Liver (tissue), 9 donors: ENCODE results near the gene COL26A1. TPM values are rescaled to one million over a fixed set of nuclear protein-coding genes. Genes with fewer than 3 reads are reported as not detected.
"Not testable (repeated sequence)": the region's sequence is repeated elsewhere in the genome, so short reads cannot be mapped to it uniquely, and the experiment has no call there.

ENCODE experiments used
- DNase-seq: peaks from one replicate; pipeline ENCODE4 v3.0.0-alpha.2; 2017; ENCODE audit warnings: low spot score
- H3K27ac ChIP-seq, 2 donors: one replicate each; pipeline ENCODE4 v1.7.0; 2013; ENCODE audit warnings: inconsistent platforms in 2 of 2, low read length in 2 of 2, control low read depth in 1 of 2, low read depth in 1 of 2, mild to moderate bottlenecking in 1 of 2
- H3K27me3 ChIP-seq, 4 donors: one replicate each; pipeline versions ENCODE4 v1.6.1 to v1.7.0; 2013; ENCODE audit warnings: low read length in 3 of 4, inconsistent platforms in 1 of 4, mild to moderate bottlenecking in 1 of 4, moderate library complexity in 1 of 4; ENCODE audit not compliant: control insufficient read depth in 4 of 4, insufficient read depth in 4 of 4
- H3K36me3 ChIP-seq, 4 donors: one replicate each; pipeline versions ENCODE4 v1.6.1 to v1.7.0; 2013; ENCODE audit warnings: low read length in 3 of 4, mild to moderate bottlenecking in 3 of 4, low read depth in 1 of 4, moderate library complexity in 1 of 4; ENCODE audit not compliant: control insufficient read depth in 4 of 4, insufficient read depth in 3 of 4
- H3K4me1 ChIP-seq, 4 donors: one replicate each; pipeline versions ENCODE4 v1.6.1 to v1.7.0; 2013; ENCODE audit warnings: low read length in 3 of 4, mild to moderate bottlenecking in 3 of 4, moderate library complexity in 1 of 4; ENCODE audit not compliant: control insufficient read depth in 4 of 4, insufficient read depth in 4 of 4
- H3K4me3 ChIP-seq, 3 donors: one replicate each; pipeline versions ENCODE4 v1.6.1 to v1.7.0; 2013; ENCODE audit warnings: low read length in 3 of 3, control low read depth in 1 of 3, low read depth in 1 of 3, mild to moderate bottlenecking in 1 of 3
- H3K9ac ChIP-seq, 2 donors: one replicate each; pipeline ENCODE4 v1.7.0; 2013; ENCODE audit warnings: low read length in 2 of 2, mild to moderate bottlenecking in 2 of 2, moderate library complexity in 2 of 2, control low read depth in 1 of 2, low read depth in 1 of 2
- H3K9me3 ChIP-seq, 4 donors: one replicate each; pipeline versions ENCODE4 v1.6.1 to v1.7.0; 2013; ENCODE audit warnings: low read length in 3 of 4; ENCODE audit not compliant: control insufficient read depth in 4 of 4
- CTCF ChIP-seq: fragments of 150-350 bp; IDR thresholded peaks from 2 replicates; pipeline ENCODE4 v1.5.1; 2017; ENCODE audit warnings: improper control_type of control experiment, low read depth, low read length; ENCODE audit not compliant: missing input control
- EGR1 ChIP-seq, 2 donors: IDR thresholded peaks; 2 replicates each; pipeline ENCODE4 v1.6.1; 2016 to 2018; ENCODE audit warnings: antibody characterized with exemption in 2 of 2, low read depth in 2 of 2
- FOXA2 ChIP-seq: IDR thresholded peaks from 2 replicates; pipeline ENCODE4 v1.6.1; 2016; ENCODE audit warnings: antibody characterized with exemption
- GABPA ChIP-seq, 2 donors: IDR thresholded peaks in 1 of 2; conservative IDR thresholded peaks in 1 of 2; 2 replicates each; pipeline ENCODE4 v1.6.1; 2016; ENCODE audit warnings: antibody characterized with exemption in 2 of 2, mild to moderate bottlenecking in 1 of 2, moderate library complexity in 1 of 2
- HNF4A ChIP-seq, 2 donors: conservative IDR thresholded peaks; 2 replicates each; pipeline ENCODE4 v1.6.1; 2016; ENCODE audit warnings: antibody characterized with exemption in 2 of 2, mild to moderate bottlenecking in 2 of 2
- HNF4G ChIP-seq: IDR thresholded peaks from 2 replicates; pipeline ENCODE4 v1.6.1; 2016; ENCODE audit warnings: antibody characterized with exemption
- JUND ChIP-seq, 2 donors: IDR thresholded peaks; 2 replicates each; pipeline ENCODE4 v1.6.1; 2016; ENCODE audit warnings: antibody characterized with exemption in 2 of 2
- RAD21 ChIP-seq, 2 donors: IDR thresholded peaks; 2 replicates each; pipeline ENCODE4 v1.6.1; 2016; ENCODE audit warnings: antibody characterized with exemption in 2 of 2, mild to moderate bottlenecking in 2 of 2
- REST ChIP-seq: IDR thresholded peaks from 2 replicates; pipeline ENCODE4 v1.6.1; 2016; ENCODE audit warnings: antibody characterized with exemption, mild to moderate bottlenecking
- RXRA ChIP-seq, 2 donors: IDR thresholded peaks; 2 replicates each; pipeline ENCODE4 v1.6.1; 2017 to 2018; ENCODE audit warnings: antibody characterized with exemption in 2 of 2, mild to moderate bottlenecking in 1 of 2
- SP1 ChIP-seq: IDR thresholded peaks from 2 replicates; pipeline ENCODE4 v1.6.1; 2018; ENCODE audit warnings: antibody characterized with exemption, mild to moderate bottlenecking
- YY1 ChIP-seq: IDR thresholded peaks from 2 replicates; pipeline ENCODE4 v1.6.1; 2016; ENCODE audit warnings: antibody characterized with exemption, mild to moderate bottlenecking
- WGBS: extraction: QIAGEN DNeasy Blood & Tissue Kit; methylation state at CpG from one replicate; pipeline ENCODE4 v1.1.7; 2013; 5-methylcytosine and 5-hydroxymethylcytosine counted together
- polyA plus RNA-seq, 2 donors: library from polyadenylated mRNA; stranded (reverse) in 1 of 2; unstranded in 1 of 2; fragments of 200-250 nt in 1 of 2; fragments of >200 nt in 1 of 2; fragmentation: Nextera tagmentation in 1 of 2; extraction: Ambion mirVana in 1 of 2; gene quantifications; one replicate each; pipeline versions ENCODE4 v1.2.1 to v1.2.3, GENCODE V29; 2013 to 2015
- total RNA-seq, 2 donors: library from RNA; depleted of rRNA; stranded (reverse); fragments of >200 nt; gene quantifications; one replicate each; pipeline ENCODE4 v1.2.3, GENCODE V29; 2014
- TF ChIP-seq, protein P1 (sequence below): IDR thresholded peaks from 2 replicates; pipeline ENCODE4 v1.6.1; 2016; ENCODE audit warnings: antibody characterized with exemption
- TF ChIP-seq, protein P2 (sequence below): IDR thresholded peaks from 2 replicates; pipeline ENCODE4 v1.6.1; 2016; ENCODE audit warnings: antibody characterized with exemption
- donor health status: healthy.
- donor health status: healthy.
- donor health status: healthy.
- donor health status: healthy.
- donor health status: healthy.

Gene COL26A1
- total and polyA plus RNA-seq, 4 donors: 0.76 to 1.8 (median 0.96) TPM

GRCh38 chr7:101604331-101604933 is 241.8 kb downstream of the COL26A1 start:
- Histone ChIP-seq H3K27me3 (no peaks in the 10 kb centered on the region), H3K36me3 (no peaks in the 10 kb centered on the region), H3K9me3 (no peaks in the 10 kb centered on the region), H3K9ac (no peak overlapping the region), H3K4me1 (peaks cover 0 to 3% (median under 1%) of the 10 kb centered on the region in 4 donors), H3K27ac (no peak overlapping the region), H3K4me3 (no peak overlapping the region)
- no peak for DNase-seq
- WGBS: 81% methylated on average over 5 of the region's 5 CpGs
- TF ChIP-seq FOXA2: no peak
- TF ChIP-seq, protein P1, sequence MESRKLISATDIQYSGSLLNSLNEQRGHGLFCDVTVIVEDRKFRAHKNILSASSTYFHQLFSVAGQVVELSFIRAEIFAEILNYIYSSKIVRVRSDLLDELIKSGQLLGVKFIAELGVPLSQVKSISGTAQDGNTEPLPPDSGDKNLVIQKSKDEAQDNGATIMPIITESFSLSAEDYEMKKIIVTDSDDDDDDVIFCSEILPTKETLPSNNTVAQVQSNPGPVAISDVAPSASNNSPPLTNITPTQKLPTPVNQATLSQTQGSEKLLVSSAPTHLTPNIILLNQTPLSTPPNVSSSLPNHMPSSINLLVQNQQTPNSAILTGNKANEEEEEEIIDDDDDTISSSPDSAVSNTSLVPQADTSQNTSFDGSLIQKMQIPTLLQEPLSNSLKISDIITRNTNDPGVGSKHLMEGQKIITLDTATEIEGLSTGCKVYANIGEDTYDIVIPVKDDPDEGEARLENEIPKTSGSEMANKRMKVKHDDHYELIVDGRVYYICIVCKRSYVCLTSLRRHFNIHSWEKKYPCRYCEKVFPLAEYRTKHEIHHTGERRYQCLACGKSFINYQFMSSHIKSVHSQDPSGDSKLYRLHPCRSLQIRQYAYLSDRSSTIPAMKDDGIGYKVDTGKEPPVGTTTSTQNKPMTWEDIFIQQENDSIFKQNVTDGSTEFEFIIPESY: no peak
- no peak for TF ChIP-seq RXRA (IDR thresholded peaks at IDR 0.05)
- no peak for TF ChIP-seq EGR1 (IDR thresholded peaks at IDR 0.05; ENCODE audit: low read depth in 2 of 2)
- TF ChIP-seq YY1: no peak
- no peak for TF ChIP-seq GABPA (IDR thresholded peaks at IDR 0.05 in 1 of 2, conservative IDR thresholded peaks at IDR 0.05 in 1 of 2)
- TF ChIP-seq, protein P2, sequence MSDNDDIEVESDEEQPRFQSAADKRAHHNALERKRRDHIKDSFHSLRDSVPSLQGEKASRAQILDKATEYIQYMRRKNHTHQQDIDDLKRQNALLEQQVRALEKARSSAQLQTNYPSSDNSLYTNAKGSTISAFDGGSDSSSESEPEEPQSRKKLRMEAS: no peak
- TF ChIP-seq RAD21 (IDR thresholded peaks at IDR 0.05): no peak
- no peak for TF ChIP-seq REST
- no peak for TF ChIP-seq SP1
- no peak for TF ChIP-seq JUND (IDR thresholded peaks at IDR 0.05)
- no peak for TF ChIP-seq HNF4G
- TF ChIP-seq CTCF: no peak
- TF ChIP-seq HNF4A (conservative IDR thresholded peaks at IDR 0.05): no peak

- DNase-seq, H3K4me1 ChIP-seq, H3K36me3 ChIP-seq, H3K9ac ChIP-seq, H3K27me3 ChIP-seq, H3K4me3 ChIP-seq, H3K9me3 ChIP-seq, H3K27ac ChIP-seq: not testable (repeated sequence)
- WGBS: 93% methylated on average over 2 of the region's 2 CpGs
These were observed 242.3 kb downstream of the COL26A1 start for GRCh38 chr7:101604934-101605332.
